GM12891 (cell line): ENCODE measurements around the gene ADGRB3.

Source experiments
- POLR2A ChIP-seq: IDR thresholded peaks from 2 replicates; pipeline ENCODE4 v1.6.1; 2011; ENCODE audit warnings: low read depth, low read length, control low read depth
- POLR2AphosphoS5 ChIP-seq: IDR thresholded peaks from 2 replicates; pipeline ENCODE4 v1.6.1; 2011; ENCODE audit warnings: low read depth, low read length, control low read depth
- TAF1 ChIP-seq: IDR thresholded peaks from 2 replicates; pipeline ENCODE4 v1.6.1; 2011; ENCODE audit warnings: low read depth, low read length, control low read depth

- no peak for TF ChIP-seq POLR2A
- no peak for TF ChIP-seq TAF1
- TF ChIP-seq POLR2AphosphoS5: no peak
These were observed 1.6 kb downstream of the ADGRB3 start for GRCh38 chr6:68636666-68637065.
